HG02759 (cell line): ENCODE data around the gene DZIP3.
"Not testable (repeated sequence)": the region's sequence is repeated elsewhere in the genome, so short reads cannot be mapped to it uniquely, and the experiment has no call there.

Source experiments
- ATAC-seq: cut with Tn5 transposase; IDR thresholded peaks from one replicate; pipeline ENCODE4 v1.9.1; 2021; ENCODE audit warnings: mild to moderate bottlenecking, moderate library complexity; ENCODE audit not compliant: unreplicated experiment

DZIP3 gene

GRCh38 chr3:108673988-108674661 lies 84.6 kb downstream of the DZIP3 start:
- ATAC-seq, result peak; percentile 54

- no peak for ATAC-seq
Observed at GRCh38 chr3:108677811-108678210, 88.3 kb downstream of the DZIP3 start.

GRCh38 chr3:108692286-108692685 lies 102.8 kb downstream of the DZIP3 start:
- not testable (repeated sequence) for ATAC-seq

GRCh38 chr3:108698461-108698860 lies 108.9 kb downstream of the DZIP3 start:
- ATAC-seq, result no peak

- ATAC-seq, result no peak
Observed at GRCh38 chr3:108705045-108705444, 115.5 kb downstream of the DZIP3 start.

DNA sequence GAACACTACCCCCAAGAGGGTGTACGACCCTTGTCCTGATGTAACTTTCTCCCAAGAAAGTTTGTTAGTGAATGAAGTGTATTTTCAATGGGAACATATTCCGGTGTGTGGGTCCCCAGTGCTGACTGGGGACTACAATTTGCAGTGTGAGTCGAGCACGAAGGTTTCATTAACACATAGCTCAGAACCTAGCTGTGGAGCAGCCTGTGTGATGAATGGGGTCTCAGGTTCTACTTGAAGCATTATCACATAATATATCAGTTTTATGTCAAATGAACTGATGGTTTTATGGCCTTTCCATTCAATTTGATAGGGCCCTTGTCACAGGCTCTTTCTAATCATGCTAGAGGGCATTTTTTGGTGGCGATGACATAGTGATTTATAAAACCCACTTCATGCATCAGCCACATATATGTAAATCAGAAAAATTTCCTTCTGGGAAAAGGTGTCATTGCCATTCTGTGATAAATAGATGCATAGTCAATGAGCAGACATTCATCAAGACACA lies 123.5 kb downstream of the DZIP3 start:
- no peak for ATAC-seq

DNA sequence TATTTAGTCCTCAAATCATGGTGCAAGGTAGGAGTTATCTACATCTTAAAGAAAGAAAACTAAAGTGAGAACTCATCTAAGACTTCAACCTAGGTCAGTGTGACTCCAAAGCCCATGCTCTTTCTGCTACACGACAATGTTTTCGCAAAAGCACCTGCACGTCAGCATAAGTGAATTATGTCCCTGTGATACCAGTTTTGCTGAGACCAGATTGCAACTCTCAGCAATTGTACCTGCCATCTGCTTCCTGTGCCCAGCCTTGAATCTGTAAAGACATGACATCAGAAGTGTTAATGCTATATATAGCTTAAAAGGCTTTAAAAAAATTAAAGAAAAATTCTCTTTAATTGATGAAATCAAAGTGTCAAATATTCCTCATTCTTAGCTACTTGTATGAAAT lies 124.3 kb downstream of the DZIP3 start:
- ATAC-seq, result no peak

- ATAC-seq, result no peak
Observed at GRCh38 chr3:108718454-108718853, 128.9 kb downstream of the DZIP3 start.

- ATAC-seq, result no peak
Observed at GRCh38 chr3:108719178-108719806, 129.8 kb downstream of the DZIP3 start.

DNA sequence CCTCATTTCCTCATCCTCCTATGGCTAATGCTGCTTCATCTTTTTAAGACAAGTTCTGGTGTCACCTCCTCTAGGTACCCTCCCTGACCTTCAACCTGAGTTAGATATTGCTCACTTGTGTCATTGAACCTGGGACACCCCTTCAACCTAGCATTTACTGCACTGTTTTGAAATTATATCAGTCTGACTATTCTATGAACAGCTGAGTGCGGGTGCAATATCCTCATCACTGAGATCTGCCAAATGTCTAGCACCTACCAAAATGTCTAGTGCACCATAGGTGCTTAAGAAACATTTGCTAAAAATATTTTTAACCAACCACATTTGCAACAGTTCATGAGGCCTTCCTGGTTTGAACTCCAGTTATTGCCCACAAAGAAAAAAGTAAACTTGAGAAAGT lies 133.2 kb downstream of the DZIP3 start:
- no peak for ATAC-seq

DNA sequence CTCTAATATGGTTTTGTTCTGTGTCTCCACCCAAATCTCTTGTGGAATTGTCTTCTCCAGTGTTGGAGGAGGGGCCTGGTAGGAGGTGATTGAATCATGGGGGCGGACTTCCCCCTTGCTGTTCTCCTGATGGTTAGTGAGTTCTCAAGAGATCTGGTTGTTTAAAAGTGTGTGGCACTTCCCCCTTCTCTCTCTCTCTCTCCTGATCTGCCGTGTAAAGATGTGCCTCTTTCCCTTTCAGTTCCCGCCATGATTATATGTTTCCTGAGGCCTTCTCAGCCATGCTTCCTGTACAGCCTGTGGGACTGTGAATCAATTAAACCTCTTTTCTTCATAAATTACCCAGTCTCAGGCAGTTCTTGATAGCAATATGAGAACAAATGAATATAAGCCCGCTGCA lies 134.6 kb downstream of the DZIP3 start:
- no peak for ATAC-seq

- ATAC-seq, result no peak
Observed at GRCh38 chr3:108728105-108728504, 138.6 kb downstream of the DZIP3 start.

- no peak for ATAC-seq
Observed at GRCh38 chr3:108728934-108729333, 139.4 kb downstream of the DZIP3 start.

DNA sequence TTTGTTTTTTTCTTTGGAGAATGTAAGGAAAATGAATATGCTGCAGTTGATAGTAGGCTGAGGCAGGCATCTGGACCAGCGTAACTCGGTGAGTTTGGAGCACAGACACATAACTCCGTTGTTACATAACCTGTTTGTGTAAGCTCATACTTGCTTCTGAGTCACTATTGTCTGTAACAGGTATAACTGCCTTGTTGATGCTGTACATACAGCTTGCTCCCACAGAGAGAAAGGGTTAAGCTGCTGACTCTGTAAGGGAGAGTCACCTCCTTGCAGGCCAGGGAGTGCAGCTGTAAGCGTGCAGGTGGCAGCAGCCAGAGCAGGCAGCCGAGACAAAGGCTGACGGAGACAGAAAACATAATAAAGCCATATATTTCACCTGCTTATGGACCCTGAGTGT lies 147.3 kb downstream of the DZIP3 start:
- no peak for ATAC-seq

DNA sequence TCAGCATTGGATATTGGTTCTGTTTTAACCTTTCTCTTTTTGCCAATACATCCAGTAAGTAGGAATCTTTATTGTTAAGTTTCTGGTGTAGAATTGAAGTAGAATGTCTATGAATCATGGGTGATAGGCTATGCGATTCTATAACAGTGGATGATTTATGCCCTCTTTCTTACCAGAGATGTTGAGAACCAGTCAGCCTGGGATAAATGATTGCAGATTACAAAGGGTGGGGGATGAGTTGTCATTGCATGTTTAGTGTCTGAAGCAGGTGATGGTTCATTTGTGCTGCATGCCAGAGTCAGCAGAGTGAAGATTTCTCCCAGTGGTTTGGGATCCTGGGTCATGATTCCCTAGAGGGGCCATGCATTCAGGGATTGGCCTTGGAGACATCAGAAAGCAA lies 153.4 kb downstream of the DZIP3 start:
- ATAC-seq, result no peak
